Measurements from ENCODE around the gene DNAJC5.

GRCh38 chr20:63953764-63954429, 59.0 kb downstream of the DNAJC5 start:
- TF ChIP-seq GATA2 (IDR thresholded peaks at IDR 0.05; ENCODE audit: low read depth, low read length), result no peak
- TF ChIP-seq GATA3 (IDR thresholded peaks at IDR 0.05; ENCODE audit: low read depth, low read length), result no peak
